HepG2 (cell line): ENCODE data around the gene ITIH3. TPM values are rescaled to one million over a fixed set of nuclear protein-coding genes. Genes with fewer than 3 reads are reported as not detected.

Experiments
- AGO2 ChIP-seq: fragments of 200-400 bp; formaldehyde crosslinking; optimal IDR thresholded peaks from 2 replicates; pipeline ENCODE3; 2017; ENCODE audit warnings: mild to moderate bottlenecking, low read depth, low read length, moderate library complexity
- BCL6 ChIP-seq: IDR thresholded peaks from 2 replicates; pipeline ENCODE4 v1.6.1; 2016; ENCODE audit warnings: missing genetic modification reagents, missing compliant biosample characterization
- CENPT ChIP-seq: sonication (generic); formaldehyde crosslinking; IDR thresholded peaks from 2 replicates; pipeline ENCODE4 v1.8.0; 2022; ENCODE audit warnings: low read depth, mild to moderate bottlenecking, moderate library complexity, missing genetic modification reagents
- FOXA1 ChIP-seq, 2 experiments: fragments of 450-650 bp in 1 of 2; sonication (generic) in 1 of 2; formaldehyde crosslinking in 1 of 2; IDR thresholded peaks; 2 replicates each; pipeline versions ENCODE4 v1.4.0 to v1.6.1; 2016 to 2020; ENCODE audit warnings: missing genetic modification reagents in 1 of 2
- HNRNPL ChIP-seq: fragments of 200-400 bp; formaldehyde crosslinking; IDR thresholded peaks from 2 replicates; pipeline ENCODE4 v1.6.1; 2017; ENCODE audit warnings: mild to moderate bottlenecking, low read depth, low read length
- JUNB ChIP-seq: sonication (generic); formaldehyde crosslinking; IDR thresholded peaks from 2 replicates; pipeline ENCODE4 v1.8.0; 2022; ENCODE audit warnings: missing genetic modification reagents, mild to moderate bottlenecking, borderline replicate concordance
- KDM4B ChIP-seq: sonication (generic); formaldehyde crosslinking; IDR thresholded peaks from 2 replicates; pipeline ENCODE4 v1.4.0; 2020; ENCODE audit warnings: missing genetic modification reagents
- NCOA5 ChIP-seq: sonication (generic); formaldehyde crosslinking; IDR thresholded peaks from 2 replicates; pipeline ENCODE4 v1.4.0; 2020; ENCODE audit warnings: missing genetic modification reagents
- NRL ChIP-seq: sonication (generic); formaldehyde crosslinking; IDR thresholded peaks from 2 replicates; pipeline ENCODE4 v1.5.0; 2020; ENCODE audit warnings: missing genetic modification reagents, mild to moderate bottlenecking, moderate library complexity, borderline replicate concordance
- PAF1 ChIP-seq: IDR thresholded peaks from 2 replicates; pipeline ENCODE4 v1.6.1; 2016; ENCODE audit warnings: missing genetic modification reagents, missing compliant biosample characterization
- REXO4 ChIP-seq: sonication (generic); formaldehyde crosslinking; IDR thresholded peaks from 2 replicates; pipeline ENCODE4 v1.8.0; 2022; ENCODE audit warnings: missing genetic modification reagents, mild to moderate bottlenecking, borderline replicate concordance
- RXRB ChIP-seq: IDR thresholded peaks from 2 replicates; pipeline ENCODE4 v1.6.1; 2016; ENCODE audit warnings: borderline replicate concordance, missing genetic modification reagents, missing compliant biosample characterization
- SALL1 ChIP-seq: sonication (generic); formaldehyde crosslinking; IDR thresholded peaks from 2 replicates; pipeline ENCODE4 v1.8.0; 2022; ENCODE audit warnings: mild to moderate bottlenecking, missing genetic modification reagents
- ZFP82 ChIP-seq: sonication (generic); formaldehyde crosslinking; IDR thresholded peaks from 2 replicates; pipeline ENCODE4 v1.5.1; 2020; ENCODE audit warnings: mild to moderate bottlenecking, missing genetic modification reagents, borderline replicate concordance
- ZNF253 ChIP-seq: sonication (generic); formaldehyde crosslinking; IDR thresholded peaks from 2 replicates; pipeline ENCODE4 v1.8.0; 2022; ENCODE audit warnings: mild to moderate bottlenecking, missing genetic modification reagents, borderline replicate concordance
- ZNF563 ChIP-seq: sonication (generic); formaldehyde crosslinking; IDR thresholded peaks from 2 replicates; pipeline ENCODE4 v1.8.0; 2022; ENCODE audit warnings: mild to moderate bottlenecking, moderate library complexity, missing genetic modification reagents
- ZNF619 ChIP-seq: sonication (generic); formaldehyde crosslinking; IDR thresholded peaks from 2 replicates; pipeline ENCODE4 v1.4.0; 2020; ENCODE audit warnings: mild to moderate bottlenecking, missing genetic modification reagents
- ZNF678 ChIP-seq: sonication (generic); formaldehyde crosslinking; IDR thresholded peaks from 2 replicates; pipeline ENCODE4 v1.4.0; 2020; ENCODE audit warnings: mild to moderate bottlenecking, missing genetic modification reagents
- ZNF703 ChIP-seq: sonication (generic); formaldehyde crosslinking; IDR thresholded peaks from 2 replicates; pipeline ENCODE4 v1.5.1; 2020; ENCODE audit warnings: missing genetic modification reagents, mild to moderate bottlenecking, moderate library complexity, borderline replicate concordance
- ZNF761 ChIP-seq: sonication (generic); formaldehyde crosslinking; conservative IDR thresholded peaks from 2 replicates; pipeline ENCODE4 v1.4.0; 2020; ENCODE audit warnings: mild to moderate bottlenecking, missing genetic modification reagents
- polyA plus RNA-seq, 8 experiments: library from polyadenylated mRNA; depleted of rRNA in 3 of 8; stranded (reverse) in 7 of 8; unstranded in 1 of 8; fragments of >200 nt; fragmentation: Illumina TruSeq in 4 of 8; extraction: Trizol in 4 of 8; gene quantifications; 2 replicates each; pipeline versions ENCODE4 v1.2.1 to v1.2.3, GENCODE V29; 2011 to 2016; ENCODE audit warnings: low read depth in 4 of 8, missing spikeins in 1 of 8, mixed read lengths in 1 of 8; ENCODE audit not compliant: insufficient read depth in 1 of 8
- total RNA-seq, 5 experiments: library from RNA; depleted of rRNA; stranded (reverse); fragments of >200 nt; fragmentation: Illumina TruSeq; extraction: Trizol; gene quantifications; 2 replicates each; pipeline ENCODE4 v1.2.3, GENCODE V29; 2016; ENCODE audit warnings: low read depth in 1 of 5
- TF ChIP-seq, protein P1 (sequence below): sonication (generic); formaldehyde crosslinking; IDR thresholded peaks from 2 replicates; pipeline ENCODE4 v1.4.0; 2020; ENCODE audit warnings: missing genetic modification reagents
- TF ChIP-seq, protein P2 (sequence below), 2 experiments: sonication (generic) in 1 of 2; formaldehyde crosslinking in 1 of 2; IDR thresholded peaks; 2 replicates each; pipeline versions ENCODE4 v1.6.1 to v1.9.0; 2014 to 2022; ENCODE audit warnings: antibody characterized with exemption in 1 of 2, borderline replicate concordance in 1 of 2, inconsistent platforms in 1 of 2, low read depth in 1 of 2, missing genetic modification reagents in 1 of 2
- TF ChIP-seq, protein P3 (sequence below): sonication (generic); formaldehyde crosslinking; conservative IDR thresholded peaks from 2 replicates; pipeline ENCODE4 v1.4.0; 2020; ENCODE audit warnings: missing genetic modification reagents

ITIH3 gene
- total and polyA plus RNA-seq, 2 of the 13 experiments (the other 11 are each of a cell fraction or from before 2014, with no cell fraction given): 105 to 632 TPM

DNA sequence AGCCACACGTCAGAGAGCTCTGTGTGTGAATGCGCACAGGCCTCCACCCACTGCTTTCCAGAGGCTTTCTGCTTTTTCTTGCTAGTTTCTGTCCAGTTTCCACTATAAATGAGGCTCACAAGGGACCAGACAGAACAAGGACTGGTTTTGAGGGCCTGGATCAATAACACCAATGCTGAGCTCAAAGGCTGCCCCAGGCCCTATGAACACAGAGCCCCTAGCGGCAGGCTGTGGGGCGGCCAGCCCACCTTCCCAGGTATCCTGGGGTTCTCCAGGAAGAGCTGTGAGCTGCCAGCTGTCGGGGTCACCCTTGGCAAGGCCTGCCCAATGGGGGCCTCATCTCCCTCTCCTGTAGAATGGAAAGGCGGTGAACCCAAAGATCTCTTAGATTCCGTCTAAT is 2.2 kb upstream of the ITIH3 start (continued):
- no peak for TF ChIP-seq ZNF619 (CRISPR knock-in tag)
- TF ChIP-seq FOXA1 (IDR thresholded peaks at IDR 0.05): no peak
- 0 out of 2 replicates have a peak, but pooled peaks have one; percentile 19 for TF ChIP-seq FOXA1 (CRISPR knock-in tag; IDR thresholded peaks at IDR 0.05)
- TF ChIP-seq ZNF761 (CRISPR knock-in tag): no peak
- no peak for TF ChIP-seq ZFP82 (CRISPR knock-in tag)
- no peak for TF ChIP-seq ZNF678 (CRISPR knock-in tag)
- no peak for TF ChIP-seq AGO2
- peak; percentile 43 for TF ChIP-seq SALL1 (CRISPR knock-in tag)
- no peak for TF ChIP-seq PAF1
- TF ChIP-seq, protein P1, sequence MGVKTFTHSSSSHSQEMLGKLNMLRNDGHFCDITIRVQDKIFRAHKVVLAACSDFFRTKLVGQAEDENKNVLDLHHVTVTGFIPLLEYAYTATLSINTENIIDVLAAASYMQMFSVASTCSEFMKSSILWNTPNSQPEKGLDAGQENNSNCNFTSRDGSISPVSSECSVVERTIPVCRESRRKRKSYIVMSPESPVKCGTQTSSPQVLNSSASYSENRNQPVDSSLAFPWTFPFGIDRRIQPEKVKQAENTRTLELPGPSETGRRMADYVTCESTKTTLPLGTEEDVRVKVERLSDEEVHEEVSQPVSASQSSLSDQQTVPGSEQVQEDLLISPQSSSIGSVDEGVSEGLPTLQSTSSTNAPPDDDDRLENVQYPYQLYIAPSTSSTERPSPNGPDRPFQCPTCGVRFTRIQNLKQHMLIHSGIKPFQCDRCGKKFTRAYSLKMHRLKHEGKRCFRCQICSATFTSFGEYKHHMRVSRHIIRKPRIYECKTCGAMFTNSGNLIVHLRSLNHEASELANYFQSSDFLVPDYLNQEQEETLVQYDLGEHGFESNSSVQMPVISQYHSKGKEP (CRISPR knock-in tag): no peak
- TF ChIP-seq HNRNPL: no peak
- peak; percentile 43; the same call in 1 of the 2 replicates for TF ChIP-seq RXRB
- no peak for TF ChIP-seq NCOA5 (CRISPR knock-in tag)
- TF ChIP-seq KDM4B (CRISPR knock-in tag): no peak
- TF ChIP-seq BCL6 (CRISPR knock-in tag): peak; percentile 34; the same call in 1 of the 2 replicates
- no peak for TF ChIP-seq ZNF253 (CRISPR knock-in tag)
- no peak for TF ChIP-seq ZNF703 (CRISPR knock-in tag)
- no peak for TF ChIP-seq NRL (CRISPR knock-in tag)
- TF ChIP-seq, protein P2, sequence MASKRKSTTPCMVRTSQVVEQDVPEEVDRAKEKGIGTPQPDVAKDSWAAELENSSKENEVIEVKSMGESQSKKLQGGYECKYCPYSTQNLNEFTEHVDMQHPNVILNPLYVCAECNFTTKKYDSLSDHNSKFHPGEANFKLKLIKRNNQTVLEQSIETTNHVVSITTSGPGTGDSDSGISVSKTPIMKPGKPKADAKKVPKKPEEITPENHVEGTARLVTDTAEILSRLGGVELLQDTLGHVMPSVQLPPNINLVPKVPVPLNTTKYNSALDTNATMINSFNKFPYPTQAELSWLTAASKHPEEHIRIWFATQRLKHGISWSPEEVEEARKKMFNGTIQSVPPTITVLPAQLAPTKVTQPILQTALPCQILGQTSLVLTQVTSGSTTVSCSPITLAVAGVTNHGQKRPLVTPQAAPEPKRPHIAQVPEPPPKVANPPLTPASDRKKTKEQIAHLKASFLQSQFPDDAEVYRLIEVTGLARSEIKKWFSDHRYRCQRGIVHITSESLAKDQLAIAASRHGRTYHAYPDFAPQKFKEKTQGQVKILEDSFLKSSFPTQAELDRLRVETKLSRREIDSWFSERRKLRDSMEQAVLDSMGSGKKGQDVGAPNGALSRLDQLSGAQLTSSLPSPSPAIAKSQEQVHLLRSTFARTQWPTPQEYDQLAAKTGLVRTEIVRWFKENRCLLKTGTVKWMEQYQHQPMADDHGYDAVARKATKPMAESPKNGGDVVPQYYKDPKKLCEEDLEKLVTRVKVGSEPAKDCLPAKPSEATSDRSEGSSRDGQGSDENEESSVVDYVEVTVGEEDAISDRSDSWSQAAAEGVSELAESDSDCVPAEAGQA (IDR thresholded peaks at IDR 0.05; ENCODE audit: low read depth): no peak
- TF ChIP-seq, protein P2 (CRISPR knock-in tag; IDR thresholded peaks at IDR 0.05; ENCODE audit: borderline replicate concordance): no peak
- TF ChIP-seq REXO4: no peak
- TF ChIP-seq, protein P3, sequence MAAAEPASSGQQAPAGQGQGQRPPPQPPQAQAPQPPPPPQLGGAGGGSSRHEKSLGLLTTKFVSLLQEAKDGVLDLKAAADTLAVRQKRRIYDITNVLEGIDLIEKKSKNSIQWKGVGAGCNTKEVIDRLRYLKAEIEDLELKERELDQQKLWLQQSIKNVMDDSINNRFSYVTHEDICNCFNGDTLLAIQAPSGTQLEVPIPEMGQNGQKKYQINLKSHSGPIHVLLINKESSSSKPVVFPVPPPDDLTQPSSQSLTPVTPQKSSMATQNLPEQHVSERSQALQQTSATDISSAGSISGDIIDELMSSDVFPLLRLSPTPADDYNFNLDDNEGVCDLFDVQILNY (CRISPR knock-in tag): no peak
- TF ChIP-seq ZNF563: no peak
- no peak for TF ChIP-seq CENPT
- TF ChIP-seq JUNB (CRISPR knock-in tag): no peak
